A549 (cell line): ENCODE results near the gene CC2D1A. TPM values are rescaled to one million over a fixed set of nuclear protein-coding genes. Genes with fewer than 3 reads are reported as not detected.

Experiments used
- ATAC-seq, 2 experiments: fragments of 200-7000 bp in 1 of 2; fragments of >200 bp in 1 of 2; cut with Nextera tagmentation in 1 of 2; cut with Tn5 transposase in 1 of 2; 3 replicates each; pipeline versions ENCODE4 v1.8.0 to v1.9.1; 2018 to 2020; ENCODE audit warnings: mild to moderate bottlenecking in 1 of 2, moderate library complexity in 1 of 2
- CTCF ChIA-PET: fragments of 300-600 bp; sonication (Branson Sonifier 250); formaldehyde crosslinking; extraction: SDS; loops from one replicate; lab custom pipeline; 2021; ENCODE audit warnings: antibody characterized with exemption, inconsistent platforms; lab: Yijun Ruan, JAX
- POLR2A ChIA-PET: fragments of 350-600 bp; formaldehyde crosslinking; extraction: SDS; loops from one replicate; lab custom pipeline; 2021; ENCODE audit warnings: antibody characterized with exemption, inconsistent platforms; lab: Yijun Ruan, JAX
- DNase-seq, 2 experiments: peaks; one replicate each; pipeline versions ENCODE4 v3.0.0 to v3.0.0-alpha.2; 2011 to 2016; ENCODE audit warnings: low read depth in 1 of 2, low spot score in 1 of 2
- FAIRE-seq: peaks from 2 replicates; lab custom pipeline; 2011; peaks lifted over from hg19 to GRCh38; lab: Jason Lieb, UNC
- H3K27ac ChIP-seq, 2 experiments: fragments of >200 bp; sonication (Bioruptor Twin); formaldehyde crosslinking; 3 replicates each; pipeline ENCODE4 v1.5.1; 2016 to 2017
- H3K4me1 ChIP-seq: fragments of >200 bp; sonication (Bioruptor Twin); formaldehyde crosslinking; 3 replicates; pipeline ENCODE4 v1.6.1; 2016
- H3K4me2 ChIP-seq: fragments of >200 bp; sonication (Bioruptor Twin); formaldehyde crosslinking; 3 replicates; pipeline ENCODE4 v1.6.1; 2016
- H3K4me3 ChIP-seq: fragments of >200 bp; sonication (Bioruptor Twin); formaldehyde crosslinking; 3 replicates; pipeline ENCODE4 v1.5.1; 2016
- H3K9me3 ChIP-seq: fragments of >200 bp; sonication (Bioruptor Twin); formaldehyde crosslinking; 3 replicates; pipeline ENCODE4 v1.6.1; 2016
- CBX2 ChIP-seq: fragments of 200-600 bp; sonication (generic); IDR thresholded peaks from 2 replicates; pipeline ENCODE4 v1.6.1; 2016; ENCODE audit warnings: low read depth, mild to moderate bottlenecking, borderline replicate concordance
- CHD4 ChIP-seq: fragments of 200-600 bp; sonication (generic); IDR thresholded peaks from 2 replicates; pipeline ENCODE4 v1.6.1; 2016; ENCODE audit warnings: antibody characterized with exemption, mild to moderate bottlenecking, borderline replicate concordance
- EHF ChIP-seq: fragments of 250-450 bp; sonication (Bioruptor Pico); IDR thresholded peaks from 2 replicates; pipeline ENCODE4 v1.5.0; 2020; ENCODE audit warnings: mild to moderate bottlenecking
- EHMT2 ChIP-seq: fragments of 200-600 bp; sonication (generic); IDR thresholded peaks from 2 replicates; pipeline ENCODE4 v1.6.1; 2016; ENCODE audit warnings: antibody characterized with exemption, low read depth, mild to moderate bottlenecking, moderate library complexity
- ELK1 ChIP-seq: fragments of 150-350 bp; IDR thresholded peaks from 2 replicates; pipeline ENCODE4 v1.6.1; 2014; ENCODE audit warnings: low read depth, mild to moderate bottlenecking, low read length
- ESRRA ChIP-seq: fragments of 150-350 bp; IDR thresholded peaks from 2 replicates; pipeline ENCODE4 v1.6.1; 2014; ENCODE audit warnings: mild to moderate bottlenecking, low read length, borderline replicate concordance
- FOSB ChIP-seq: fragments of 250-450 bp; sonication (Bioruptor Pico); IDR thresholded peaks from 2 replicates; pipeline ENCODE4 v1.5.0; 2020; ENCODE audit warnings: mild to moderate bottlenecking, moderate library complexity
- HEYL ChIP-seq: fragments of 250-450 bp; sonication (Bioruptor Pico); IDR thresholded peaks from 2 replicates; pipeline ENCODE4 v1.8.0; 2021; ENCODE audit warnings: mild to moderate bottlenecking, moderate library complexity
- HOXA7 ChIP-seq: fragments of 250-450 bp; sonication (Bioruptor Pico); IDR thresholded peaks from 2 replicates; pipeline ENCODE4 v1.5.0; 2020; ENCODE audit warnings: mild to moderate bottlenecking, moderate library complexity
- HOXB5 ChIP-seq: fragments of 250-450 bp; sonication (Bioruptor Pico); IDR thresholded peaks from 2 replicates; pipeline ENCODE4 v1.5.0; 2020; ENCODE audit warnings: mild to moderate bottlenecking, moderate library complexity
- JUNB ChIP-seq: fragments of >200 bp; sonication (Bioruptor Twin); formaldehyde crosslinking; IDR thresholded peaks from 2 replicates; pipeline ENCODE4 v1.6.1; 2016
- KDM1A ChIP-seq: fragments of 200-600 bp; sonication (generic); IDR thresholded peaks from 2 replicates; pipeline ENCODE4 v1.6.1; 2016; ENCODE audit warnings: low read depth, mild to moderate bottlenecking
- KDM5A ChIP-seq: fragments of 200-600 bp; sonication (generic); IDR thresholded peaks from 2 replicates; pipeline ENCODE4 v1.6.1; 2016; ENCODE audit warnings: antibody characterized with exemption, mild to moderate bottlenecking
- MAFK ChIP-seq: fragments of 450-650 bp; IDR thresholded peaks from 2 replicates; pipeline ENCODE4 v1.6.1; 2014; ENCODE audit not compliant: partially characterized antibody
- MYC ChIP-seq: IDR thresholded peaks from 2 replicates; pipeline ENCODE4 v1.6.1; 2012; ENCODE audit warnings: mild to moderate bottlenecking, inconsistent platforms, low read length, improper control_type of control experiment, borderline replicate concordance
- NFE2L2 ChIP-seq: fragments of 150-350 bp; conservative IDR thresholded peaks from 2 replicates; pipeline ENCODE4 v1.6.1; 2014; ENCODE audit warnings: low read length
- POLR2AphosphoS2 ChIP-seq: conservative IDR thresholded peaks from 2 replicates; pipeline ENCODE4 v1.6.1; 2012; ENCODE audit warnings: low read length, improper control_type of control experiment, inconsistent platforms
- RARB ChIP-seq: fragments of 250-450 bp; sonication (Bioruptor Pico); IDR thresholded peaks from 2 replicates; pipeline ENCODE4 v1.8.0; 2021; ENCODE audit warnings: mild to moderate bottlenecking, moderate library complexity
- RCOR1 ChIP-seq: fragments of 150-350 bp; IDR thresholded peaks from 2 replicates; pipeline ENCODE4 v1.6.1; 2014; ENCODE audit warnings: antibody characterized with exemption, low read length, low read depth
- TP53 ChIP-seq: fragments of 250-450 bp; sonication (Bioruptor Pico); IDR thresholded peaks from 2 replicates; pipeline ENCODE4 v1.5.0; 2021; ENCODE audit warnings: mild to moderate bottlenecking, moderate library complexity
- USF2 ChIP-seq: fragments of 450-650 bp; IDR thresholded peaks from 2 replicates; pipeline ENCODE4 v1.6.1; 2014; ENCODE audit warnings: antibody characterized with exemption
- WGBS: methylation state at CpG from one replicate; pipeline ENCODE4 v1.1.6; 2017; ENCODE audit errors: missing lambda C conversion rate; 5-methylcytosine and 5-hydroxymethylcytosine counted together
- polyA plus RNA-seq, 4 experiments: library from polyadenylated mRNA; depleted of rRNA in 3 of 4; stranded (reverse); fragments of >200 nt; fragmentation: RNase III in 1 of 4; extraction: RNeasy Plus Mini Kit Qiagen cat#74134 plus additional on column Dnase treatment in 1 of 4; gene quantifications; 2 replicates in 3 of 4; 3 replicates in 1 of 4; pipeline ENCODE4 v1.2.3, GENCODE V29; 2011 to 2017
- TF ChIP-seq, protein P1 (sequence below): fragments of >200 bp; sonication (Bioruptor Twin); formaldehyde crosslinking; IDR thresholded peaks from 3 replicates; pipeline ENCODE4 v1.5.1; 2016
- TF ChIP-seq, protein P2 (sequence below): IDR thresholded peaks from 2 replicates; pipeline ENCODE4 v1.6.1; 2012

CC2D1A gene
- polyA plus RNA-seq, 2 of the 4 experiments (the other 2 are of a cell fraction) = 4.8 to 13.9 TPM

DNA sequence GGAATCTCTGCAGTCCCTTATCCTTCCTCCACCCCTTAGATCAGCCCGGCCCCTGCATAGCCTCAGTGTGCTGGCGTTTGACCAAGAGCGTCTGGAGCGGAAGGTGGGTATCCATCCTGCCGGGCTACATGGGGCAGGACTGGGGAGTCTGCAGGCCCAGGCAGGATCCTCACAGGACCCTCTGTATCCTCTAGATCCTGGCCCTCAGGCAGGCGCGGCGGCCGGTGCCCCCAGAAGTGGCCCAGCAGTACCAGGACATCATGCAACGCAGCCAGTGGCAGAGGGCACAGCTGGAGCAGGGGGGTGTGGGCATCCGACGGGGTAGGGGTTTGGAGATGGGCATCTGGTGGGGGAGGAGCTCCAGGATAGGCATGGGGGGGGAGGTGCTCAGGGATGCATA is 23.3 kb downstream of the CC2D1A start (continued):
- TF ChIP-seq ELK1 (no peak), KDM1A (no peak), MYC (no peak), TP53 (no peak)

- Histone ChIP-seq H3K27ac (no peak overlapping the region), H3K4me1 (no peaks in the 10 kb centered on the region), H3K9me3 (no peaks in the 10 kb centered on the region), H3K4me2 (no peak overlapping the region), H3K4me3 (no peak overlapping the region)
- ATAC-seq = no peak
- TF ChIP-seq EHF (CRISPR knock-in tag) (no peak), MAFK (no peak), RCOR1 (no peak), EHMT2 (no peak), JUNB (no peak), ESRRA (no peak), HOXB5 (CRISPR knock-in tag) (no peak), USF2 (no peak), HEYL (CRISPR knock-in tag) (no peak), FOSB (CRISPR knock-in tag) (no peak), CBX2 (no peak), CHD4 (no peak), RARB (CRISPR knock-in tag) (no peak), KDM5A (no peak)
- TF ChIP-seq, protein P1, sequence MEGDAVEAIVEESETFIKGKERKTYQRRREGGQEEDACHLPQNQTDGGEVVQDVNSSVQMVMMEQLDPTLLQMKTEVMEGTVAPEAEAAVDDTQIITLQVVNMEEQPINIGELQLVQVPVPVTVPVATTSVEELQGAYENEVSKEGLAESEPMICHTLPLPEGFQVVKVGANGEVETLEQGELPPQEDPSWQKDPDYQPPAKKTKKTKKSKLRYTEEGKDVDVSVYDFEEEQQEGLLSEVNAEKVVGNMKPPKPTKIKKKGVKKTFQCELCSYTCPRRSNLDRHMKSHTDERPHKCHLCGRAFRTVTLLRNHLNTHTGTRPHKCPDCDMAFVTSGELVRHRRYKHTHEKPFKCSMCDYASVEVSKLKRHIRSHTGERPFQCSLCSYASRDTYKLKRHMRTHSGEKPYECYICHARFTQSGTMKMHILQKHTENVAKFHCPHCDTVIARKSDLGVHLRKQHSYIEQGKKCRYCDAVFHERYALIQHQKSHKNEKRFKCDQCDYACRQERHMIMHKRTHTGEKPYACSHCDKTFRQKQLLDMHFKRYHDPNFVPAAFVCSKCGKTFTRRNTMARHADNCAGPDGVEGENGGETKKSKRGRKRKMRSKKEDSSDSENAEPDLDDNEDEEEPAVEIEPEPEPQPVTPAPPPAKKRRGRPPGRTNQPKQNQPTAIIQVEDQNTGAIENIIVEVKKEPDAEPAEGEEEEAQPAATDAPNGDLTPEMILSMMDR = no peak
- TF ChIP-seq, protein P2, sequence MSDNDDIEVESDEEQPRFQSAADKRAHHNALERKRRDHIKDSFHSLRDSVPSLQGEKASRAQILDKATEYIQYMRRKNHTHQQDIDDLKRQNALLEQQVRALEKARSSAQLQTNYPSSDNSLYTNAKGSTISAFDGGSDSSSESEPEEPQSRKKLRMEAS = no peak
- DNase-seq = no peak
- 20% methylated on average over 1 of the region's 17 CpGs for WGBS
- ChIA-PET POLR2A (no interaction called here), CTCF (no interaction called here)
- no peak for FAIRE-seq
Measured at GRCh38 chr19:13929956-13930355, 24.0 kb downstream of the CC2D1A start.

DNA sequence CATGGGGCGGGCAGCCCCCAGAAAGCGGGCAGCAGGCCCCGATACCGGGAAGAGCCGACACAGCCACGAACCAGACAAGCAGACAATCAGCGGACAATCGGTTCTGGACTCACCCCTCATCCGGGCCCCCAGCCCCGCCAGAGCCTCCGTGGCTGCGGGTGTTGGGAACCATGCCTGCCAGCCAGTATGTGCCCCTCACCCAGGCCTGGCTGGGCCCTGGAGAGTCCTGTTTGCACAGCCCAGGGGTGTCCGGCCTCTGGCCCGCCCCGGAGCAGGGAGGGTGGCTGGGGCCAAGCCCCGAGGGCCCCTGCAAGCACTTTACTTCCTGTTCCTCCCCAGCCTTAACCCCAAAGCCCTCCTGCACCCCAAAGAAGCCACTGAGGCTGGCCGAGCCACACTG is 24.4 kb downstream of the CC2D1A start:
- Histone ChIP-seq H3K4me1 (no peaks in the 10 kb centered on the region), H3K9me3 (no peaks in the 10 kb centered on the region), H3K4me2 (no peak overlapping the region), H3K27ac (no peak overlapping the region), H3K4me3 (no peak overlapping the region)
- TF ChIP-seq HOXB5 (CRISPR knock-in tag) (no peak), POLR2AphosphoS2 (no peak), NFE2L2 (no peak), HOXA7 (CRISPR knock-in tag) (no peak)
- POLR2A ChIA-PET = no interaction called here
- no peak for ATAC-seq
- CTCF ChIA-PET = interaction anchor here (0.6 kb wide), 1 partner anchor 77 kb away, joined by 4 read pairs; no protein-coding TSS in a partner anchor
- no peak for FAIRE-seq
- DNase-seq = no peak
- 81% methylated on average over 6 of the region's 17 CpGs for WGBS
